CD14-positive monocyte (primary cell): ENCODE results near the gene ZBED6. TPM values are rescaled to one million over a fixed set of nuclear protein-coding genes. Genes with fewer than 3 reads are reported as not detected.

ENCODE experiments used
- DNase-seq, 3 donors: peaks; one replicate each; pipeline ENCODE4 v3.0.0-alpha.2; 2011 to 2022
- H2AFZ ChIP-seq: 2 replicates; pipeline ENCODE4 v1.6.0; 2012; ENCODE audit warnings: mild to moderate bottlenecking, low read depth, low read length, inconsistent platforms; ENCODE audit not compliant: insufficient read depth, poor library complexity, severe bottlenecking
- H3K27ac ChIP-seq, 2 donors: 1 replicate in 1 of 2; 2 replicates in 1 of 2; pipeline ENCODE4 v1.5.1; 2012 to 2013; ENCODE audit warnings: low read length in 2 of 2, control low read depth in 1 of 2, inconsistent platforms in 1 of 2, low read depth in 1 of 2, mild to moderate bottlenecking in 1 of 2
- H3K27me3 ChIP-seq, 2 donors: one replicate each; pipeline versions ENCODE4 v1.6.0 to v1.6.1; 2011 to 2013; ENCODE audit warnings: low read length in 2 of 2; ENCODE audit not compliant: control insufficient read depth in 2 of 2, insufficient read depth in 2 of 2
- H3K36me3 ChIP-seq, 2 donors: replicated peaks in 1 of 2; 1 replicate in 1 of 2; 2 replicates in 1 of 2; pipeline versions ENCODE4 v1.5.1 to v1.6.1; 2012 to 2013; ENCODE audit warnings: low read length in 2 of 2, control low read depth in 1 of 2, inconsistent platforms in 1 of 2, mild to moderate bottlenecking in 1 of 2; ENCODE audit not compliant: insufficient read depth in 2 of 2, control insufficient read depth in 1 of 2
- H3K4me1 ChIP-seq, 2 donors: 1 replicate in 1 of 2; 2 replicates in 1 of 2; pipeline versions ENCODE4 v1.5.1 to v1.6.1; 2012 to 2013; ENCODE audit warnings: low read length in 2 of 2, control low read depth in 1 of 2, inconsistent platforms in 1 of 2, mild to moderate bottlenecking in 1 of 2, moderate library complexity in 1 of 2; ENCODE audit not compliant: insufficient read depth in 2 of 2, control insufficient read depth in 1 of 2
- H3K4me2 ChIP-seq: replicated peaks from 2 replicates; pipeline ENCODE3; 2012; ENCODE audit warnings: low read length, moderate library complexity, mild to moderate bottlenecking; ENCODE audit not compliant: poor library complexity, severe bottlenecking; ENCODE audit errors: extremely low read depth
- H3K4me3 ChIP-seq, 3 experiments: fragments of 200-600 bp in 1 of 3; sonication (generic) in 1 of 3; replicated peaks in 1 of 3; 1 replicate in 2 of 3; 2 replicates in 1 of 3; pipeline ENCODE4 v1.5.1; 2011 to 2013; ENCODE audit warnings: low read length in 3 of 3, mild to moderate bottlenecking in 3 of 3, control low read depth in 2 of 3, low read depth in 2 of 3, inconsistent platforms in 1 of 3, moderate library complexity in 1 of 3
- H3K79me2 ChIP-seq: 2 replicates; pipeline ENCODE4 v1.6.0; 2012; ENCODE audit warnings: mild to moderate bottlenecking, control low read depth, inconsistent platforms, low read length, moderate library complexity; ENCODE audit not compliant: insufficient read depth
- H3K9ac ChIP-seq: 2 replicates; pipeline ENCODE4 v1.6.0; 2017; ENCODE audit warnings: low read length, mild to moderate bottlenecking; ENCODE audit not compliant: insufficient read depth, poor library complexity, severe bottlenecking
- H3K9me3 ChIP-seq, 2 donors: replicated peaks in 1 of 2; 1 replicate in 1 of 2; 2 replicates in 1 of 2; pipeline versions ENCODE4 v1.5.1 to v1.6.1; 2012 to 2013; ENCODE audit warnings: low read length in 2 of 2, control low read depth in 1 of 2; ENCODE audit not compliant: control insufficient read depth in 1 of 2, insufficient read depth in 1 of 2
- H4K20me1 ChIP-seq: 2 replicates; pipeline ENCODE4 v1.6.0; 2012; ENCODE audit warnings: mild to moderate bottlenecking, low read length, control low read depth, moderate library complexity; ENCODE audit not compliant: insufficient read depth
- H3K27ac Mint-ChIP-seq, 7 donors: one replicate each; pipeline ENCODE4 v1.8.0; 2020; ENCODE audit warnings: mild to moderate bottlenecking in 7 of 7, mixed read lengths in 7 of 7, moderate library complexity in 6 of 7, inconsistent platforms in 2 of 7
- H3K27me3 Mint-ChIP-seq, 3 donors: one replicate each; pipeline ENCODE4 v1.8.0; 2021 to 2022; ENCODE audit warnings: low read depth in 3 of 3, mild to moderate bottlenecking in 3 of 3, mixed read lengths in 3 of 3, moderate library complexity in 3 of 3, inconsistent platforms in 1 of 3
- H3K36me3 Mint-ChIP-seq, 2 donors: one replicate each; pipeline ENCODE4 v1.8.0; 2020; ENCODE audit warnings: mixed read lengths in 2 of 2, inconsistent platforms in 1 of 2, mild to moderate bottlenecking in 1 of 2
- H3K4me1 Mint-ChIP-seq: one replicate; pipeline ENCODE4 v1.8.0; 2020; ENCODE audit warnings: mild to moderate bottlenecking, mixed read lengths
- H3K4me3 Mint-ChIP-seq, 2 donors: one replicate each; pipeline ENCODE4 v1.8.0; 2020; ENCODE audit warnings: mild to moderate bottlenecking in 2 of 2, mixed read lengths in 2 of 2, moderate library complexity in 1 of 2
- H3K9me3 Mint-ChIP-seq, 7 donors: one replicate each; pipeline ENCODE4 v1.8.0; 2020 to 2022; ENCODE audit warnings: mixed read lengths in 7 of 7, mild to moderate bottlenecking in 6 of 7, moderate library complexity in 6 of 7, inconsistent platforms in 2 of 7
- CTCF ChIP-seq: fragments of 200-600 bp; IDR thresholded peaks from one replicate; pipeline ENCODE4 v1.8.0; 2022; ENCODE audit warnings: antibody characterized with exemption, mild to moderate bottlenecking
- WGBS: methylation state at CpG from one replicate; pipeline ENCODE4 v1.1.5; 2013; ENCODE audit warnings: missing lambda C conversion rate; ENCODE audit not compliant: insufficient coverage; 5-methylcytosine and 5-hydroxymethylcytosine counted together
- intact Hi-C, 2 donors: fragments of 100-400 bp; cut with micrococcal nuclease; formaldehyde crosslinking; loops; one replicate each; pipeline versions ENCODE4 v1.15.0 to v1.15.1; 2023
- polyA plus RNA-seq, 3 donors: library from polyadenylated mRNA; depleted of rRNA in 1 of 3; unstranded in 2 of 3; stranded (reverse) in 1 of 3; fragments of 300-500 nt in 2 of 3; fragments of >200 nt in 1 of 3; fragmentation: Illumina TruSeq in 2 of 3; gene quantifications; 1 replicate in 2 of 3; 2 replicates in 1 of 3; pipeline ENCODE4 v1.2.3, GENCODE V29; 2012 to 2021

The ZBED6 gene
- polyA plus RNA-seq, 3 donors = 0.56 to 2.2 (median 1.00) TPM

GRCh38 chr1:203769505-203770343 lies 25.7 kb upstream of the ZBED6 start:
- Histone ChIP-seq H3K27ac (peak overlapping the region; percentile 22 to 72), H3K79me2 (no peaks in the 10 kb centered on the region), H4K20me1 (no peaks in the 10 kb centered on the region), H2AFZ (no peak overlapping the region), H3K27me3 (no peaks in the 10 kb centered on the region), H3K9ac (no peak overlapping the region), H3K36me3 (no peaks in the 10 kb centered on the region), H3K4me1 (peaks cover 12 to 15% of the 10 kb centered on the region in 2 donors), H3K9me3 (no peaks in the 10 kb centered on the region), H3K4me2 (peak overlapping the region; percentile 45), H3K4me3 (peak overlapping the region in 1 of 3 experiments; percentile 38)
- Mint-ChIP-seq H3K27ac (peak overlapping the region; percentile 71 to 97 (median 82)), H3K4me1 (peaks cover 32% of the 10 kb centered on the region), H3K27me3 (peaks cover 0 to 4% (median 0%) of the 10 kb centered on the region in 3 donors), H3K36me3 (peaks cover 2 to 3% of the 10 kb centered on the region in 2 donors), H3K4me3 (peak overlapping the region; percentile 9 to 55), H3K9me3 (peaks cover 0 to 3% (median 0%) of the 10 kb centered on the region in 7 donors)
- intact Hi-C loops = loop anchor here in 1 of 2 donors (10.0 kb wide), 1 partner anchor 265 kb away; no protein-coding TSS in a partner anchor
- TF ChIP-seq CTCF = no peak
- WGBS = 70% methylated on average over 4 of the region's 15 CpGs
- DNase-seq = peak; percentile 92 to 98 (median 92)

DNA sequence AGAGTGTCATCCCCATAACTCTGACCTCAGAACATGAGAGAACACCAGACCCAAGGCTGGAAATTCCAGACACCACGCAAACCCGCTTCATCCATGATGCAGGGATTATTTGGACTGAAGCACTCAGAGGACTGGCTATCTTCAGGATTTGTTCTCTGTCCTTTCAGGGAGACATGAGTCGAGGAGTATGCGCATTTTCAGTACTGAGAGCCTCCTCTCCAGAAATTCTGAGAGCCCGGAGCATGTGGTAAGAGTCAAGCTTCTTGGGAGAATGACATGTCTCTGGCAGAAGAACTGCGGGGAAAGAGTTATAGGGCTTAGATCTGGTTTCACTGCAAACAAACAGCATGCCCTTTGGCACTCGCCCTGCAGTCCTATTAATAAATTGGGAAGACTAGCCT lies 23.5 kb upstream of the ZBED6 start:
- Histone ChIP-seq H4K20me1 (no peaks in the 10 kb centered on the region), H3K4me2 (no peak overlapping the region), H2AFZ (no peak overlapping the region), H3K27me3 (no peaks in the 10 kb centered on the region), H3K4me3 (no peak overlapping the region), H3K79me2 (no peaks in the 10 kb centered on the region), H3K9me3 (no peaks in the 10 kb centered on the region), H3K9ac (no peak overlapping the region), H3K36me3 (no peaks in the 10 kb centered on the region), H3K27ac (no peak overlapping the region), H3K4me1 (peaks cover 12 to 15% of the 10 kb centered on the region in 2 donors)
- Mint-ChIP-seq H3K36me3 (peaks cover 2 to 3% of the 10 kb centered on the region in 2 donors), H3K27me3 (peaks cover 0 to 4% (median 0%) of the 10 kb centered on the region in 3 donors), H3K4me1 (peaks cover 27% of the 10 kb centered on the region), H3K4me3 (no peak overlapping the region), H3K9me3 (peaks cover 0 to 3% (median 0%) of the 10 kb centered on the region in 7 donors), H3K27ac (peak overlapping the region in 2 of 7 donors; percentile 48 to 82)
- 100% methylated on average over 6 of the region's 7 CpGs for WGBS
- TF ChIP-seq CTCF = no peak
- DNase-seq = peak in 1 of 3 donors; percentile 41
- intact Hi-C loops = loop anchor here in 1 of 2 donors (10.0 kb wide), 1 partner anchor 267 kb away; no protein-coding TSS in a partner anchor
